NCI-H345 treated with DMSO at 0.1 percent for 48 hours (cell line): ENCODE measurements around the gene APBB2.

Source experiments
- DNase-seq: peaks from one replicate; lab custom pipeline; 2025; ENCODE audit not compliant: unreplicated experiment; lab: John Stamatoyannopoulos, UW

APBB2 gene

GRCh38 chr4:40874901-40875300 lies 339.4 kb downstream of the APBB2 start:
- no peak for DNase-seq

- no peak for DNase-seq
Observed at GRCh38 chr4:40874331-40874730, 340.0 kb downstream of the APBB2 start.

GRCh38 chr4:40871695-40872250 lies 342.6 kb downstream of the APBB2 start:
- DNase-seq = no peak

GRCh38 chr4:40870150-40870549 lies 344.2 kb downstream of the APBB2 start:
- no peak for DNase-seq

GRCh38 chr4:40865696-40866095 lies 348.6 kb downstream of the APBB2 start:
- no peak for DNase-seq

- DNase-seq = no peak
Observed at GRCh38 chr4:40864531-40864930, 349.8 kb downstream of the APBB2 start.

- DNase-seq = no peak
Observed at GRCh38 chr4:40858962-40859361, 355.4 kb downstream of the APBB2 start.

GRCh38 chr4:40857956-40858355 lies 356.4 kb downstream of the APBB2 start:
- DNase-seq = no peak

GRCh38 chr4:40856840-40857362 lies 357.4 kb downstream of the APBB2 start:
- DNase-seq = peak; percentile 31

GRCh38 chr4:40856277-40856839 lies 358.0 kb downstream of the APBB2 start:
- no peak for DNase-seq

- DNase-seq = no peak
Observed at GRCh38 chr4:40850496-40850895, 363.8 kb downstream of the APBB2 start.

GRCh38 chr4:40848940-40849339 lies 365.4 kb downstream of the APBB2 start:
- no peak for DNase-seq

GRCh38 chr4:40848251-40848650 lies 366.1 kb downstream of the APBB2 start:
- DNase-seq = no peak

GRCh38 chr4:40846532-40846931 lies 367.8 kb downstream of the APBB2 start:
- DNase-seq = no peak

GRCh38 chr4:40845154-40845835 lies 369.0 kb downstream of the APBB2 start:
- DNase-seq = no peak

- DNase-seq = no peak
Observed at GRCh38 chr4:40844261-40844660, 370.1 kb downstream of the APBB2 start.

GRCh38 chr4:40843696-40844095 lies 370.6 kb downstream of the APBB2 start:
- no peak for DNase-seq

GRCh38 chr4:40842725-40843423 lies 371.5 kb downstream of the APBB2 start:
- no peak for DNase-seq

GRCh38 chr4:40842318-40842717 lies 372.0 kb downstream of the APBB2 start:
- DNase-seq = no peak

GRCh38 chr4:40840985-40841571 lies 373.3 kb downstream of the APBB2 start:
- peak; percentile 27 for DNase-seq

GRCh38 chr4:40840255-40840984 lies 373.9 kb downstream of the APBB2 start:
- no peak for DNase-seq
